Body of pancreas (tissue), 4 donors: ENCODE data around the gene TGFB2.

Experiments used
- POLR2A ChIP-seq, 3 donors: fragments of 450-650 bp; IDR thresholded peaks; one replicate each; pipeline ENCODE4 v1.6.1; 2016; ENCODE audit warnings: antibody characterized with exemption in 3 of 3, mild to moderate bottlenecking in 2 of 3
- TF ChIP-seq, protein P1 (sequence below), 7 experiments: fragments of 450-650 bp in 4 of 7; fragments of 200-600 bp in 3 of 7; sonication (generic) in 3 of 7; IDR thresholded peaks; one replicate each; pipeline ENCODE4 v1.5.1; 2016 to 2019; ENCODE audit warnings: antibody characterized with exemption in 7 of 7

DNA sequence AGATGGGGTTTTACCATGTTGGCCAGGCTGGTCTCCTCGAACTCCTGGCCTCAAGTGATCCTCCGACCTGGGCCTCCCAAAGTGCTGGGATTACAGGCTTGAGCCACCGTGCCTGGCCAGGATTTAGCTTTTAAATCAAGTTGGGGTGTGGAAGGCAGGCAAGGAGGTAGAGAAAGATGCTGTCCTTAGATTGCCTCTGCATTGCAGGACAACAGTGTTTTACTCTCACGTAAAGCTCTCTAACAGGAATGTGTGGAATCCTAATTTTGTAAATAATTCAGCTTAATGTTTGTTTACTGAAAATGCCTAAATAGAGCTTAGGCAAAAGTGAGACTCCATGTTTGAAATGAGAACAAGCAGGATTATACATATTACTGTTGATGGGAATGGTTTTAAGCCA, 29.5 kb upstream of the TGFB2 start:
- TF ChIP-seq, protein P1, sequence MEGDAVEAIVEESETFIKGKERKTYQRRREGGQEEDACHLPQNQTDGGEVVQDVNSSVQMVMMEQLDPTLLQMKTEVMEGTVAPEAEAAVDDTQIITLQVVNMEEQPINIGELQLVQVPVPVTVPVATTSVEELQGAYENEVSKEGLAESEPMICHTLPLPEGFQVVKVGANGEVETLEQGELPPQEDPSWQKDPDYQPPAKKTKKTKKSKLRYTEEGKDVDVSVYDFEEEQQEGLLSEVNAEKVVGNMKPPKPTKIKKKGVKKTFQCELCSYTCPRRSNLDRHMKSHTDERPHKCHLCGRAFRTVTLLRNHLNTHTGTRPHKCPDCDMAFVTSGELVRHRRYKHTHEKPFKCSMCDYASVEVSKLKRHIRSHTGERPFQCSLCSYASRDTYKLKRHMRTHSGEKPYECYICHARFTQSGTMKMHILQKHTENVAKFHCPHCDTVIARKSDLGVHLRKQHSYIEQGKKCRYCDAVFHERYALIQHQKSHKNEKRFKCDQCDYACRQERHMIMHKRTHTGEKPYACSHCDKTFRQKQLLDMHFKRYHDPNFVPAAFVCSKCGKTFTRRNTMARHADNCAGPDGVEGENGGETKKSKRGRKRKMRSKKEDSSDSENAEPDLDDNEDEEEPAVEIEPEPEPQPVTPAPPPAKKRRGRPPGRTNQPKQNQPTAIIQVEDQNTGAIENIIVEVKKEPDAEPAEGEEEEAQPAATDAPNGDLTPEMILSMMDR (IDR thresholded peaks at IDR 0.05), result no peak
- no peak for TF ChIP-seq POLR2A (IDR thresholded peaks at IDR 0.05)
